ENCODE data around the gene LAMA2. TPM values are rescaled to one million over a fixed set of nuclear protein-coding genes. Genes with fewer than 3 reads are reported as not detected.

The LAMA2 gene
- total RNA-seq, 6 experiments from 2014 or later: 2.9 to 12.1 (median 6.2) TPM

- Histone ChIP-seq H3K27ac (no peak overlapping the region), H3K4me1 (no peaks in the 10 kb centered on the region), H3K9me3 (no peaks in the 10 kb centered on the region), H3K36me3 (no peaks in the 10 kb centered on the region), H3K27me3 (no peaks in the 10 kb centered on the region), H3K4me3 (no peak overlapping the region)
- DNase-seq (no peak), ATAC-seq (no peak)
- intact Hi-C loops (cut with DNase I): no loop called here
- 17% methylated on average over 2 of the region's 2 CpGs for WGBS (ENCODE audit: insufficient coverage, low coverage, low lambda C conversion rate, missing lambda C conversion rate)
- TF ChIP-seq CTCF (IDR thresholded peaks at IDR 0.05) (no peak), POLR2A (IDR thresholded peaks at IDR 0.05) (no peak)
Observed at GRCh38 chr6:129105793-129106192, 222.9 kb downstream of the LAMA2 start.

GRCh38 chr6:129108337-129108736 lies 225.4 kb downstream of the LAMA2 start:
- Histone ChIP-seq H3K27me3 (no peaks in the 10 kb centered on the region), H3K36me3 (no peaks in the 10 kb centered on the region), H3K4me3 (no peak overlapping the region), H3K4me1 (no peaks in the 10 kb centered on the region), H3K27ac (no peak overlapping the region), H3K9me3 (no peaks in the 10 kb centered on the region)
- WGBS (ENCODE audit: insufficient coverage, low coverage, low lambda C conversion rate, missing lambda C conversion rate): 33% methylated on average over 1 of the region's 1 CpG
- no peak for DNase-seq
- intact Hi-C loops (cut with DNase I): no loop called here
- ATAC-seq: no peak
- TF ChIP-seq CTCF (IDR thresholded peaks at IDR 0.05): no peak
- no peak for TF ChIP-seq POLR2A (IDR thresholded peaks at IDR 0.05)

- Histone ChIP-seq H3K9me3 (no peaks in the 10 kb centered on the region), H3K4me1 (no peaks in the 10 kb centered on the region), H3K27me3 (no peaks in the 10 kb centered on the region), H3K27ac (no peak overlapping the region), H3K36me3 (no peaks in the 10 kb centered on the region), H3K4me3 (no peak overlapping the region)
- DNase-seq (no peak), ATAC-seq (no peak)
- intact Hi-C loops (cut with DNase I): no loop called here
- 29% methylated on average over 1 of the region's 1 CpG for WGBS (ENCODE audit: insufficient coverage, low coverage, low lambda C conversion rate, missing lambda C conversion rate)
- TF ChIP-seq CTCF (IDR thresholded peaks at IDR 0.05) (no peak), POLR2A (IDR thresholded peaks at IDR 0.05) (no peak)
Observed at GRCh38 chr6:129110690-129111343, 227.9 kb downstream of the LAMA2 start.

- H3K27ac ChIP-seq: no peak overlapping the region
- no peak for TF ChIP-seq CTCF (IDR thresholded peaks at IDR 0.05)
- TF ChIP-seq POLR2A (IDR thresholded peaks at IDR 0.05): no peak
- WGBS (ENCODE audit: insufficient coverage, low coverage, low lambda C conversion rate, missing lambda C conversion rate): 46% methylated on average over 1 of the region's 1 CpG
- H3K36me3 ChIP-seq: no peaks in the 10 kb centered on the region
- DNase-seq: no peak
- no peak overlapping the region for H3K4me3 ChIP-seq
- H3K4me1 ChIP-seq: no peaks in the 10 kb centered on the region
- intact Hi-C loops (cut with DNase I): no loop called here
- H3K27me3 ChIP-seq: no peaks in the 10 kb centered on the region
- no peak for ATAC-seq
- H3K9me3 ChIP-seq: no peaks in the 10 kb centered on the region
Observed at GRCh38 chr6:129111346-129111745, 228.4 kb downstream of the LAMA2 start.

Data from right lobe of liver (tissue), 6 donors.